GM12878 (cell line): Measurements from ENCODE around the gene ZNF200. TPM values are rescaled to one million over a fixed set of nuclear protein-coding genes. Genes with fewer than 3 reads are reported as not detected.
"Not testable (repeated sequence)": the region's sequence is repeated elsewhere in the genome, so short reads cannot be mapped to it uniquely, and the experiment has no call there.

ENCODE experiments used
- ATAC-seq: fragments of 200-7000 bp; cut with Tn5 transposase; 3 replicates; pipeline ENCODE4 v1.9.1; 2020; ENCODE audit warnings: mild to moderate bottlenecking, moderate library complexity
- BruUV-seq: library from RNA; stranded (reverse); fragments of 400-500 nt; replicated peaks from 2 replicates; lab custom pipeline; 2021; lab: Mats Ljungman, UMichigan
- CTCF ChIA-PET: fragments of 300-600 bp; sonication (Branson Sonifier 250); formaldehyde crosslinking; extraction: SDS; loops from one replicate; lab custom pipeline; 2021; ENCODE audit warnings: inconsistent platforms; lab: Yijun Ruan, JAX
- POLR2A ChIA-PET: fragments of 350-600 bp; formaldehyde crosslinking; extraction: SDS; loops from one replicate; lab custom pipeline; 2021; ENCODE audit warnings: inconsistent platforms; lab: Charles Lee
- RAD21 ChIA-PET: fragments of 300-600 bp; sonication (Branson Sonifier 250); formaldehyde crosslinking; loops from one replicate; lab custom pipeline; 2023; ENCODE audit warnings: antibody characterized with exemption; ENCODE audit not compliant: unreplicated experiment; lab: Charles Lee
- SMC1A ChIA-PET: fragments of 300-600 bp; sonication (Branson Sonifier 250); formaldehyde crosslinking; loops from one replicate; lab custom pipeline; 2023; ENCODE audit not compliant: unreplicated experiment, uncharacterized antibody; lab: Charles Lee
- DNase-seq: peaks from one replicate; pipeline ENCODE4 v3.0.0-alpha.2; 2011; ENCODE audit warnings: low read depth, low spot score
- FAIRE-seq: peaks from 3 replicates; lab custom pipeline; 2011; peaks lifted over from hg19 to GRCh38; lab: Jason Lieb, UNC
- H2AFZ ChIP-seq: 2 replicates; pipeline ENCODE4 v1.6.0; 2011; ENCODE audit warnings: low read depth, low read length, control low read depth; ENCODE audit not compliant: control insufficient read depth
- H3K27ac ChIP-seq: 2 replicates; pipeline ENCODE4 v1.5.1; 2011; ENCODE audit warnings: control low read depth; ENCODE audit not compliant: control insufficient read depth, insufficient read depth
- H3K27me3 ChIP-seq, 2 experiments: replicated peaks in 1 of 2; 2 replicates each; pipeline versions ENCODE4 v1.6.0 to v1.6.1; 2011; ENCODE audit warnings: low read length in 1 of 2; ENCODE audit not compliant: control insufficient read depth in 2 of 2, insufficient read depth in 2 of 2
- H3K36me3 ChIP-seq, 2 experiments: 2 replicates each; pipeline ENCODE4 v1.5.1; 2011; ENCODE audit warnings: low read length in 1 of 2; ENCODE audit not compliant: control insufficient read depth in 2 of 2, insufficient read depth in 2 of 2
- H3K4me1 ChIP-seq: 2 replicates; pipeline ENCODE4 v1.6.1; 2011; ENCODE audit warnings: mild to moderate bottlenecking, low read length, moderate library complexity, mixed read lengths; ENCODE audit not compliant: control insufficient read depth, insufficient read depth
- H3K4me2 ChIP-seq: 2 replicates; pipeline ENCODE4 v1.6.0; 2011; ENCODE audit warnings: control low read depth; ENCODE audit not compliant: control insufficient read depth, insufficient read depth
- H3K4me3 ChIP-seq: fragments of 200-600 bp; sonication (generic); 2 replicates; pipeline ENCODE4 v1.5.1; 2016
- H3K79me2 ChIP-seq: 2 replicates; pipeline ENCODE4 v1.6.0; 2011; ENCODE audit warnings: low read length; ENCODE audit not compliant: control insufficient read depth, insufficient read depth
- H3K9ac ChIP-seq: 2 replicates; pipeline ENCODE4 v1.8.0; 2011; ENCODE audit warnings: low read length, control low read depth, mixed read lengths; ENCODE audit not compliant: control insufficient read depth, insufficient read depth
- H3K9me3 ChIP-seq: replicated peaks from 3 replicates; pipeline ENCODE4 v1.5.1; 2011; ENCODE audit warnings: mild to moderate bottlenecking, low read length; ENCODE audit not compliant: control insufficient read depth, insufficient read depth
- H4K20me1 ChIP-seq: 2 replicates; pipeline ENCODE4 v1.6.0; 2011; ENCODE audit not compliant: control insufficient read depth, insufficient read depth
- ATF2 ChIP-seq: IDR thresholded peaks from 2 replicates; pipeline ENCODE4 v1.6.1; 2012; ENCODE audit warnings: low read length, inconsistent platforms
- BACH1 ChIP-seq: fragments of 450-650 bp; IDR thresholded peaks from 2 replicates; pipeline ENCODE4 v1.6.1; 2017; ENCODE audit warnings: mild to moderate bottlenecking, borderline replicate concordance
- HDAC2 ChIP-seq: fragments of 200-600 bp; sonication (generic); IDR thresholded peaks from 2 replicates; pipeline ENCODE4 v1.6.1; 2017
- IKZF2 ChIP-seq, 2 experiments: fragments of 450-650 bp; IDR thresholded peaks; 2 replicates each; pipeline ENCODE4 v1.6.1; 2017; ENCODE audit warnings: mild to moderate bottlenecking in 2 of 2, moderate library complexity in 2 of 2
- IRF4 ChIP-seq: IDR thresholded peaks from 2 replicates; pipeline ENCODE4 v1.6.1; 2011; ENCODE audit warnings: low read depth, low read length
- JUND ChIP-seq: IDR thresholded peaks from 2 replicates; pipeline ENCODE4 v1.6.1; 2012; ENCODE audit warnings: low read depth, mild to moderate bottlenecking, low read length, improper control_type of control experiment, moderate library complexity
- NKRF ChIP-seq: fragments of 450-650 bp; conservative IDR thresholded peaks from 2 replicates; pipeline ENCODE4 v1.6.1; 2017; ENCODE audit warnings: mild to moderate bottlenecking, moderate library complexity
- RFX5 ChIP-seq: IDR thresholded peaks from 2 replicates; pipeline ENCODE4 v1.6.1; 2011; ENCODE audit warnings: low read depth, low read length, improper control_type of control experiment
- TBL1XR1 ChIP-seq: IDR thresholded peaks from 2 replicates; pipeline ENCODE4 v1.6.1; 2012; ENCODE audit warnings: low read depth, low read length, improper control_type of control experiment
- YY1 ChIP-seq: IDR thresholded peaks from 2 replicates; pipeline ENCODE4 v1.6.1; 2011; ENCODE audit warnings: low read depth, mild to moderate bottlenecking, low read length
- ZBTB4 ChIP-seq: fragments of 450-650 bp; formaldehyde crosslinking; IDR thresholded peaks from 2 replicates; pipeline ENCODE4 v1.4.0; 2022; ENCODE audit warnings: mild to moderate bottlenecking, moderate library complexity
- WGBS: methylation state at CpG from one replicate; pipeline ENCODE4 v1.1.6; 2016; ENCODE audit warnings: low lambda C conversion rate; ENCODE audit not compliant: insufficient replicate concordance, insufficient coverage; ENCODE audit errors: missing lambda C conversion rate; 5-methylcytosine and 5-hydroxymethylcytosine counted together
- in situ Hi-C: fragments of 300-500 bp; cut with MboI; formaldehyde crosslinking; loops from 9 replicates; pipeline ENCODE4 v1.14.3; 2018; ENCODE audit warnings: mixed read lengths
- intact Hi-C: fragments of 100-400 bp; cut with micrococcal nuclease; formaldehyde crosslinking; loops from one replicate; pipeline ENCODE4 v1.14.2; 2022; ENCODE audit not compliant: unreplicated experiment
- polyA plus RNA-seq, 11 experiments: library from polyadenylated mRNA; depleted of rRNA in 4 of 11; unstranded in 6 of 11; stranded (reverse) in 5 of 11; fragments of >200 nt; fragmentation: Nextera tagmentation in 4 of 11; fragmentation: Illumina TruSeq in 1 of 11; extraction: Ambion mirVana in 4 of 11; extraction: Trizol in 1 of 11; gene quantifications; 1 replicate in 1 of 11; 2 replicates in 10 of 11; pipeline versions ENCODE4 v1.2.1 to v1.2.3, GENCODE V29; 2011 to 2016; ENCODE audit warnings: inconsistent platforms in 2 of 11, missing spikeins in 2 of 11, low read depth in 1 of 11
- total RNA-seq, 4 experiments: library from RNA; depleted of rRNA in 3 of 4; stranded (reverse); fragments of >200 nt in 3 of 4; fragmentation: Illumina TruSeq in 1 of 4; extraction: Trizol in 1 of 4; gene quantifications; 2 replicates each; pipeline versions ENCODE4 v1.2.1 to v1.2.3, GENCODE V29; 2013 to 2021

ZNF200 gene
- total and polyA plus RNA-seq, 10 of the 15 experiments (the other 5 are each of a cell fraction or from before 2014, with no cell fraction given): 4.0 to 13.9 (median 9.6) TPM

GRCh38 chr16:3205939-3206338 is 29.0 kb downstream of the ZNF200 start:
- RAD21 ChIA-PET, H3K27me3 ChIP-seq, ATAC-seq, POLR2A ChIA-PET, DNase-seq, H3K9me3 ChIP-seq, H3K4me3 ChIP-seq, intact Hi-C loops, SMC1A ChIA-PET, H3K79me2 ChIP-seq, CTCF ChIA-PET, H3K27ac ChIP-seq, H3K4me1 ChIP-seq, FAIRE-seq, in situ Hi-C loops, H3K36me3 ChIP-seq, H4K20me1 ChIP-seq, H2AFZ ChIP-seq, BruUV-seq, H3K9ac ChIP-seq, H3K4me2 ChIP-seq: not testable (repeated sequence)
- WGBS: 10% methylated on average over 3 of the region's 3 CpGs

- CTCF ChIA-PET: no interaction called here
- ATAC-seq: no peak
- Histone ChIP-seq H3K4me3 (no peak overlapping the region), H3K27ac (no peak overlapping the region), H4K20me1 (no peaks in the 10 kb centered on the region), H3K4me1 (no peaks in the 10 kb centered on the region), H3K79me2 (no peaks in the 10 kb centered on the region), H3K27me3 (no peaks in the 10 kb centered on the region), H2AFZ (no peak overlapping the region), H3K9ac (no peak overlapping the region), H3K9me3 (peaks cover 2% of the 10 kb centered on the region; the same call in 2 of the 3 replicates), H3K4me2 (no peak overlapping the region), H3K36me3 (no peaks in the 10 kb centered on the region)
- RAD21 ChIA-PET: no interaction called here
- POLR2A ChIA-PET: no interaction called here
- intact Hi-C loops: no loop called here
- no peak for DNase-seq
- no peak for FAIRE-seq
- in situ Hi-C loops: no loop called here
- whole genome bisulfite sequencing: 54% methylated on average over 6 of the region's 6 CpGs
- SMC1A ChIA-PET: interaction anchor here (0.7 kb wide), 1 partner anchor 14 kb away, joined by 4 read pairs; no protein-coding TSS in a partner anchor
- BruUV-seq: no TSS peak
- TF ChIP-seq HDAC2 (no peak), TBL1XR1 (no peak), BACH1 (no peak), IKZF2 (IDR thresholded peaks at IDR 0.05) (no peak), JUND (no peak), NKRF (no peak), YY1 (no peak), RFX5 (no peak), ZBTB4 (CRISPR knock-in tag) (no peak), ATF2 (no peak), IRF4 (no peak)
Measured at GRCh38 chr16:3202903-3203539, 31.9 kb downstream of the ZNF200 start.
